ENCODE results near the gene FRYL.
A peak's percentile ranks its signal among the peaks of the same experiment; 100 is the strongest.

FRYL gene

GRCh38 chr4:48542888-48543287 is 237.2 kb downstream of the FRYL start:
- no peak for FAIRE-seq

GRCh38 chr4:48539597-48539996 is 240.5 kb downstream of the FRYL start:
- FAIRE-seq = no peak

GRCh38 chr4:48538358-48538757 is 241.7 kb downstream of the FRYL start:
- peak; percentile 55 for FAIRE-seq

- FAIRE-seq = no peak
These were observed 253.7 kb downstream of the FRYL start for GRCh38 chr4:48526406-48526805.

- no peak for FAIRE-seq
These were observed 261.9 kb downstream of the FRYL start for GRCh38 chr4:48518143-48518542.

GRCh38 chr4:48509543-48509942 is 270.5 kb downstream of the FRYL start:
- no peak for FAIRE-seq

GRCh38 chr4:48506716-48507115 is 273.4 kb downstream of the FRYL start:
- FAIRE-seq = no peak

GRCh38 chr4:48504352-48504751 is 275.7 kb downstream of the FRYL start:
- FAIRE-seq = no peak

- no peak for FAIRE-seq
These were observed 276.1 kb downstream of the FRYL start for GRCh38 chr4:48504026-48504330.

- peak; percentile 5 for FAIRE-seq
These were observed 276.6 kb downstream of the FRYL start for GRCh38 chr4:48503233-48504025.

GRCh38 chr4:48499551-48500066 is 280.5 kb downstream of the FRYL start:
- FAIRE-seq = no peak

GRCh38 chr4:48498895-48499294 is 281.2 kb downstream of the FRYL start:
- no peak for FAIRE-seq

GRCh38 chr4:48495941-48496340 is 284.1 kb downstream of the FRYL start:
- no peak for FAIRE-seq

GRCh38 chr4:48493452-48494100 is 286.5 kb downstream of the FRYL start:
- no peak for FAIRE-seq

GRCh38 chr4:48491514-48492176 is 288.4 kb downstream of the FRYL start:
- no peak for FAIRE-seq

GRCh38 chr4:48490680-48491513 is 289.2 kb downstream of the FRYL start:
- FAIRE-seq = no peak

GRCh38 chr4:48490012-48490679 is 289.9 kb downstream of the FRYL start, which contains the start of gene ZAR1:
Gene ZAR1 (plus strand): TSS chr4:48490252. CDS start chr4:48490292, 40 bp downstream.
- FAIRE-seq = no peak

GRCh38 chr4:48489683-48490011 is 290.4 kb downstream of the FRYL start:
- no peak for FAIRE-seq

GRCh38 chr4:48484494-48485168 is 295.4 kb downstream of the FRYL start:
- no peak for FAIRE-seq

- no peak for FAIRE-seq
These were observed 296.1 kb downstream of the FRYL start for GRCh38 chr4:48483777-48484493.
